GM10266 (cell line): Measurements from ENCODE around the gene RSPH3.
A peak's percentile ranks its signal among the peaks of the same experiment; 100 is the strongest.
"Not testable (repeated sequence)": the region's sequence is repeated elsewhere in the genome, so short reads cannot be mapped to it uniquely, and the experiment has no call there.

ENCODE experiments used
- DNase-seq: peaks from one replicate; pipeline ENCODE4 v3.0.0; 2012; ENCODE audit errors: extremely low spot score
- CTCF ChIP-seq: IDR thresholded peaks from 2 replicates; pipeline ENCODE4 v1.5.1; 2012; ENCODE audit warnings: mild to moderate bottlenecking, low read depth; ENCODE audit not compliant: control insufficient read depth, insufficient read depth; ENCODE audit errors: missing control alignments

RSPH3 gene

GRCh38 chr6:159042826-159043181, 42.8 kb upstream of the RSPH3 start:
- no peak for TF ChIP-seq CTCF
- no peak for DNase-seq

- peak; percentile 95 for TF ChIP-seq CTCF
- DNase-seq = peak; percentile 61
Measured at GRCh38 chr6:159042003-159042825, 42.2 kb upstream of the RSPH3 start.

GRCh38 chr6:159041181-159041580, 41.2 kb upstream of the RSPH3 start:
- TF ChIP-seq CTCF = no peak
- DNase-seq = no peak

GRCh38 chr6:159039885-159040258, 39.9 kb upstream of the RSPH3 start:
- TF ChIP-seq CTCF = no peak
- DNase-seq = no peak

- peak; percentile 52 for DNase-seq
- TF ChIP-seq CTCF = no peak
Measured at GRCh38 chr6:159038914-159039884, 39.2 kb upstream of the RSPH3 start.

GRCh38 chr6:159038318-159038717, 38.3 kb upstream of the RSPH3 start:
- DNase-seq = not testable (repeated sequence)

- no peak for DNase-seq
- TF ChIP-seq CTCF = no peak
Measured at GRCh38 chr6:159037756-159038290, 37.8 kb upstream of the RSPH3 start.
